Hematopoietic multipotent progenitor cell treated with erythropoietin and hydrocortisone succinate and interleukin-3 and kit ligand, for 6 days (in vitro differentiated cells): ENCODE results near the gene COL9A3.

Experiments
- DNase-seq: peaks from one replicate; pipeline ENCODE4 v3.0.0-alpha.2; 2015

Gene COL9A3

DNA sequence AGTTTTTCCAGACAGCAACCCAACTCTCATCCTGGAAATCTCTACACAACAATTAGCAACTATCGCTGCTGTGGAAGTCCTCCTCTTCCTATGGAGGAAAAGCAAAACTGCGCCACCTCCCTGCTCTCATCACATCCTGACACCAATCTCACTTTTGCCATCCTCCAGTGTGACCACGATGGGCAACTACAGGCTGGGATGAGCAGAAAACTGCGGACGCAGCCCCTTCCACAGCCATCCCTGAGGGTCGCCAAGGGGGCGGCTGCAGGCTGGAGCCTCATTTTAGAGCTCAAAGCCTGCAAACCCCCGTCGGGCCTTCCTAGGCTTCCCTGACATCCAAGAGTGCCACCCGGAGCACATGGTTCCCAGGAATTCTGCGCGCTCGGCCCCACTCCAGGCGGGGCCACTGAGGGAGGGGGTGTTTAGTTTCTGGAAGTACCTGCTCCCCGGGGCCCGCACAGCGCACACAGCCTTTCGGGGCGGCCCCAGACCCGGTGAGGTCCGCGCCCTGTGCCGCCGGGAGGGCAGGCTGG is 43.6 kb downstream of the COL9A3 start:
- peak; percentile 41 for DNase-seq

DNA sequence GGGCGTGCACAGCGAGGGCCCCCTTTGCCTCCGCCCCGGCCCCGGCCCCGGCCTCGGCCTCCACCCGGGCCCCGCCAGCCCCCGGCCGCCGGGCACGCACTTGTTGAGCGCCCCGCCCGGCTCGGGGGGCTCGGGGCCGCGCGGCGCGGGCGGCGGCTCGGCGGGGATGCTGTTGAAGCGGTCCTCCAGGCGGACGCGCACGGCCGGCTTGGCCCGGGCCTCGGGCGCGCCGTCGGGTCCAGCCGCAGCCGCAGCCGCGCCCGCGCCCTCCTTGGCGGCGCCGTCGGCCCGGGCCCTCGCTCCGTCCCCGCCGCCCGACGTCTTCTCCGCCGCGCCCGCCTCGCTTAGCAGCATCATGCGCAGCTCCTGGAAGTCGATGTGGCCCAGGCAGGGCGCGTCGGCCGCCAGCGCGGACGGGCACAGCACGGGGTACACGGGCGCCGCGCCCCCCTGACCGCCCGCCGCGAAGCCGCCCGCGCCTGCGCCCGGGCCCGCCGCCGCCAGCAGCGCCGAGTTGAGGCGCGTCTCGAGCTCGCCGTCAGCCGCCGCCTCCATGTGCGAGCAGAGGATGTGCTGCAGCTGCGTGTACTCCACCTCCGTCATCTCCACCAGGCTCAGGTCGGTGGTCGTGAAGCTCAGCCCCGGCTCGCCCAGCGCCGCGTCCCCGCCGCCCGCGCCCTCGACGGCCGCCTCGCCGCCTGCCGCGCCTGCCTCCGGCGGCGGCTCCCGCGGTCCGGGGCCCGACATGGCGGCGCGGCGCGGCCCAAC is 44.3 kb downstream of the COL9A3 start:
- DNase-seq: peak; percentile 33

DNA sequence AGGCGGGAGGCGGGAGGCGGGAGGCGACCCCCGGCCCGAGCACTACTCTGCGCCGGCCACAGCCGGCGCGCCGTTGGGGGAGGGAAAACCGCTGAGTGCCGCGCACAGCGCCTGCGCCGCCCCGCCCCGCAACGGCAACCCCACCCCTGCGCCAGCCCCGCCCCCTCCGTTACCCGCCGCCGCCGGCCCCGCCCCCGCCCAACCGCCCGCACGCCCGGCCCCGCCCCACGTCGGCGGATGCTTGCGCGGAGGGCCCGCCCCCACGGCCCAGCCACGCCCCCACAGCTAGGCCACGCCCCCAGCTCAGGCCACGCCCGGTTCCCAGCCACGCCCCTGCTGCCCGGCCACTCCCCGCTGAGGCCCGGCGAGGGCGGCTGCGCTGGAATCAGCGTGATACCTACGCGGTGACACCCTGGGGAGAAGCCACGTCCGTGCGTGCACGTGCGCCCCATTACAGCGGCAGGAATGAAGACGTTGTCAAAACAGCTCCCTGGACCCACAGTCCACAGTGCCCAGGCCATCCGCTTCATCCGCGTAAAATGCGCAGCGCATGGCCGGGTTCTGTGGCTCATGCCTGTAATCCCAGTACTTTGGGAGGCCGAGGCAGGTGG is 45.0 kb downstream of the COL9A3 start, which contains the start of gene TCFL5:
TSS of gene TCFL5 (minus strand) at position 97 of the 611 bp plus-strand sequence. CDS start 152 bp downstream, outside the sequence.
- DNase-seq: peak; percentile 91

DNA sequence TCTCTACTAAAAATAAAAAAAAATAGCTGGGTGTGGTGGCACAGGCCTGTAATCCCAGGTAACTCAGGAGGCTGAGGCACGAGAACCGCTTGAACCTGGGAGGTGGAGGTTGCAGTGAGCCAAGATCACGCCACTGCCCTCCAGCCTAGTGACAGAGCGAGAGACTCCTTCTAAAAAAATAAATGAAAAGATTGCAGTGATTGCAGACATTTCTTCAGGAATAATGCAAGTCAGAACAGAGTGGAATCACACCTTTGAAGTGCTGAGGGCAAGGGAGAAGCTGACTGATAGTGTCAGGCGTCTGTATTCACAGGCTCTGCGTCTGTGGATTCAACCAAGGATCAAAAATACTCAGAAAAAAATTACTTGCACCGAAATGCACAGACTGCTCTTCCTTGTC is 47.4 kb downstream of the COL9A3 start:
- no peak for DNase-seq

DNA sequence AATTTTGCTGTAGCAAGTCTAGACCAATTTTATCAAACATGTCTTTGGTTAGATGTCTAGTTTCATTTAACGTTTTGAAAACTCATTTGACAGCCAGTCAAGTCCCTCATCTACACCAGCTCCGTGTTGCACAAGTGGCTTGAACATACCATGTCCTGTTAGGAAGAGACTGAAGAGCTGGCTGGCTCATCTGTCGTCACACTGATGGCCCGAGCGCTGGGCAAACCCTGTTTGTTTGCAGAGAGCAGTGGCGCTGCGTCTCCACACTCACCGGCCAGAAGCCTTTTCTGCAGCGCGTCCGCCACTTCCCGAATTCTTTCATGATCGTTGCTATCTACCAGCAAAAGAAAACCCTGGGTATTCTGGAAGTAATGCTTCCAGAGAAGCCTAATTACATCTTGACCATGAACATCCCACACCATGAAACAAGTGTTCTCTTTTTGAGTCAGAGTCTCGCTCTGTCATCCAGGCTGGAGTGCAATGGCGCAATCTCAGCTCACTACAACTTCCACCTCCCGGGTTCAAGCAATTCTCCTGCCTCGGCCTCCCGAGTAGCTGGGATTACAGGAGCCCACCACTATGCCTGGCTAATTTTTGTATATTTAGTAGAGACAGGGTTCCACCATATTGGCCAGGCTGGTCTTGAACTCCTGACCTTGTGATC is 55.5 kb downstream of the COL9A3 start:
- DNase-seq: no peak

DNA sequence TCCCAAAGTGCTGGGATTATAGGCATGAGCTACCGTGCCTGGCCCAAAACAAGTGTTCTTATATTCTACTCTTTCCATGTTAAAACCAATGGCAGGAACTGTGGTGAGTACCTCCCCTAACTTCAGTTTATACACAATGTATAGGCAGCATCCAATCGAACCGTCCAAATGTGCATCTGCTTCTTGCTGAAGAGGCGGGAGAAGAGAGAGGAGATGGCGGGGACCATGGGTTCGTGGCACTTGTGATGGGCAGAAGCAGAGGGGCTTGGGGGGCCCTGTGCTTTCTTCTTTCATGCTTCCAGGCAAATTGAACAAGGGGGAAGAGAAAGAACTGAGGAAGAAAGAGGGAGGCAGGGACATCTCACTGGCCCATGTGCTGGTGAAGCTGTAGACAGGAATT is 56.0 kb downstream of the COL9A3 start:
- no peak for DNase-seq

DNA sequence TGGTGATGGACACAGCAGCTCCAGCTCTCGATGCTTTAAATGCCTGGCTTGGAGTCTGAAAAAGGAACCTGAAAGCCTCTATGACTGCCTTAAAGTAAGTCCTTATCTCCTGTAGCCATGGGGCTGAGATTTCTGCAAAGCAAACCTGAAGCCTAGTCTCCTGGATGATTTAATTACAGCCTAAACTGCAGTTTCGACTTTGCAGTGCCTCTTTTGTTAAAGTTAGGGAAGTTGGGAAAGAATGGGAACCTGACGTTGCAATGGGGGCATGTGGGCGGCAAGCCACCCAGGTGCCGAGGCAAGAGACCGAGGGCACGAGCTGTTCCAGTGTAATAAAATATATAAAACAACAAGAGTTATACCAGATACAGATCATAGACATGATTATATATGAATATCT is 56.4 kb downstream of the COL9A3 start:
- no peak for DNase-seq

DNA sequence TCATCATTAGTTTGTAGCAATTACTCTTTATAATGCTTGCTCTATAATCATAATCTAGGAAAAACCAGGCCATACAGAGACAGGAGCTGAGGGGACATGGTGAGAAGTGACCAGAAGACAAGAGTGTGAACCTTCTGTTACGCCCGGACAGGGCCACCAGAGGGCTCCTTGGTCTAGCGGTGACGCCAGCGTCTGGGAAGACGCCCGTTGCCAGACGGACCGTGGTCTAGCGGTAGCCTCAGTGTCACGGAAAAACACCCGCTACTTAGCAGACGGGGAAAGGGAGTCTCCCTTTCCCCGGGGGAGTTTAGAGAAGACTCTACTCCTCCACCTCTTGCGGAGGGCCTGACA is 56.8 kb downstream of the COL9A3 start:
- peak; percentile 69 for DNase-seq

DNA sequence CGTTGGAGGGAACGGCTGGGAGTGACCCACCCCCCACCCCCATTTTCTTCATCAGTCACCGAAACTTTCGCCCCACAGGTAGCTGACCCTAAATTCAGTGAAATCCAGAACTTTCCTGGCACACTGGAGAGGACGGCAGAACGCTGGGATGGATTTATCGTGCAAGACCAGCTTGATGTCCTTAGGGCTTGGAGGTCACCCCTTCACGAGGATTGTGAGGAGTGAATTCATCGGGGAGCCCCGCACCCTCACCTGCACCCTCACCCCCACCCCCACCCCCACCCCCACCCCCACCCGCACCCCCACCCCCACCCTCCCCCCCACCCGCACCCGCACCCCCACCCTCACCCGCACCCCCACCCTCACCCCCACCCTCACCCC is 58.1 kb downstream of the COL9A3 start:
- DNase-seq: no peak

DNA sequence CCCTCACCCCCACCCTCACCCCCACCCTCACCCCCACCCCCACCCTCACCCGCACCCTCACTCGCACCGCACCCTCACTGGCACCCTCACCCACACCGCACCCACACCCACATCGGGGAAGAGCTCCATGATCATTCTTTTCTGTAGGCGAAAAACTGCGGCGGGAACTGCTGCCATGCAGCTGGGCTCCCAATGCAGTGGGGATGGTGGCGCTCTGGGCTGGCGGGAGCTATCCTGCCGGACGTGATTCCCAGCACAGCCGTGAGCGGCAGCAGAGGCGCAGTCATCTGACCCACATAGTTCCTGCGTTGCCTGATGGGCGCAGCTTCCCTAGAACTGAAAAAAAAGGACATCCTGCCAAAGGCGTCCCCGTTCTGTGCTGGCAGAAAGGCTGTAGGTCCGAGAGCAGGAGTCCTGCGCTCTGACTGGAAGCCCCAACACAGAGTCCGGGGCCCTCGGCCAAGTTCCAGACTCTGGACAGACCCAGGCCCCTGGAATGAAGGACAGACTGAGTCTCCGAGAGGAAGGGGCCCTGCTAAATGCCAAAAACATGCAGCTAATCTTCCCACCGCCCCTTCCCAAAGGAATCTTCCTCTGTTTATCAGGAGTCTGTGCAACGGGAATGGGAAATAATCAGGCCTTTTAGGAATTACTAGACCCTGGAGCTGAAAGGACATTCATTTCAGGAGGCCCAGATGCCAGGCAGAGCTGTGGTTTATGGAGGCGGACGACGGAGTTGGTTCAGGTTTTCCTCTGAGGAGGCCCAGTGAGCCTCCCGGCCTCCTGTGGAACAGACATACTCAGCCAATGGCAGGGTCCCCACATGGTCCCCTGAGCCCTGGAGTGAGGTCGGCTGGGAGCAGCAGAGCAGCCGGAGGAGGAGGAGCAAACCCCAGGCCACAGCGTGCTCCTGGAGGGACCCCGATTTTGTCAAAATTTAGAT is 58.8 kb downstream of the COL9A3 start:
- peak; percentile 66 for DNase-seq

DNA sequence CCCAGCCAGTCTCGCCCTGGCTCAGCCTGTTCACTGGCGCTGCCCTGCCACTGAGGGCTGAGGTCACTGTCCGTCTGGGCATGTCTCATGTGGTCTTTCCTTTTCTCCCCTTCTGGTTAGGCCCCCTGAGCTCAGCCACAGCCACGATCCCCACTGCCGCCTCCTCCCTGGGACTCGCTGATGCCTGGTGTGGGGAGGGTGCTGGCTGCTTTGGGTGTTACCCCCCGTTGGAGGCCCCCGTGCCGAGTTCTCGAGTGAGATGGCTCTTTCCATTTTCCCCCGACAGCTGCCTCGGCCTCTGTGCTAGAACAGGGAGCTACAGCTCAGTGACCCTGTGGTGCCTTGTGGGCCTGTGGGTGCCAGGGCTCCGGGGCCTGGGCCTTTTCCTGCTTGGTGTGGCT is 59.7 kb downstream of the COL9A3 start:
- no peak for DNase-seq

DNA sequence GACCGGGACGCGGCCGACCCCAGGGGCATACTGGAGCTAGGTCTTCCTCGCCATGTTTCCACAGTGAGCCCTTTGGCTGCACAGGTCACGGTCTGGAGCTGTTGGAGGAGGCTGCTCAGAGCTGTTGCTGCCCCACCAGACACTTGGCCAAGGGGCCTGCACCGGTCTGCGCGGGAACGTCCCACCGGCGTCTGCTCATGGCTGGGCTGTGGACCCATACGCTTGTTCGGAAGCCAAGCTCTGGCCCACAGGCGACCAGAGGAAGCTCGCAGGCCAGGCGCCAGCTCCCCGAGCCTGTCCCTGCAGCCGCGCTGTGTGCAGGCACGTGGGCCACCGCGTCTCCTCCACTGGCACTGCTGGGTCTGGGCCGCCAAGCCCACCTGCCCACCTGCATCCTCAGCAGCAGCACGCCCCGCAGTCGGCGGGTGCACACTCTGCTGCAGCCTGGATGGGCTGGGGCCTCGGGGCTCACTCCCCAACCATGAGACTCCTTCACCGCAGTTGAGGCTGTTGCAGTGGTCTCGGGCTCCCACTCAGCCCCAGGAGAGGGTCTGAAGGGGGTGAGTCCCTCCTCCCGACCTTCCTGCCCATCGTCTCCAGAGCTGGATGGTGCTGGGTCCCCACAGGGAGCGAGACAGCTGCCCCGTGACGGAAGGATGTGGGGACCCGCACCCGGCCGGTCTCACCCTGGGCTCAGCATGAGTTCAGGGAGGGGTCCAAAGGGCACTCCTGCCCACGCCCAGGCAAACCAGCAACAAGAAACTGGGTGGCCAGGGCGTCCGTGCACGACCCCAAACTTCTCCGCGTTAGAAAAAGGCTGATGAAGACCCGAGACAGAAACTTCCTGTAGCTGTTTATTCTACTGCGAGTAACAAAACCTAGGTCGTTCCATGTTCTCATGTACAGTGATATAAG is 60.3 kb downstream of the COL9A3 start:
- DNase-seq: no peak

DNA sequence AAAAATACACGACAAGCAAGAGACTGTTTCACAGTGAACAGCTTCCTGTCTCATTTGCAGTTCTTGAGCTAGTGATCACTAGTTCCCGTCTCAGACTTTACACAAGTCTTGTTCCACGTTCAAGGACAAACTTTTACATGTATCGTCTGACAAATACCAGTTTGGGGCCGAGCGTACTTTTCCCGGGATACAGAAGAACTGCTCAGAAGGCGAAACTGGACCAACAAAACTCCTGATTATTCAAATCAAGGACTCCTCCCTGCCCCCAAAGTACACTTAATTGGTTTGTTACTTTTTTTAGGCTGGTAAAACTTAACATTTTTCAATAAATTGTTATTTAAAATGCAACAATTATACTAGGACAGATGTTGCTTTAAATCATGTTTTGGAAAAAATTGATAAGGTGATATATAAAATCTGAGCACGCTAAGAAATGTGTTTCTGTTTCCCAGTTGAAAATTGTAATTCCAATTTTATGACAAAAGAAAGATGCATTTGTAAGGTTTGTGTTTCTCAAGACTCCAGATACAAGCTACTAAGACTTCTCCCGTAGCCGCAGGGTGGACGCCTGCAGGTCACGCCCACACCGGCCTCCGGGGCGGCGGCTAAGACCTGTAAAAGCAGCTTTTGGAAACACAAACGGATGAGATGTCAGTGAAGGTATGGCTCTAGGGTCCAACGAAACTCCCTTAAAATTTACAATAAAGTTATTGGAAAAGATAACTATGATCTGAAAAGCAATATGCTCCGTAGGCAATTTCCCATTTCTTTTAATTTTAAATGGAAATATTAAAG is 61.6 kb downstream of the COL9A3 start:
- no peak for DNase-seq

DNA sequence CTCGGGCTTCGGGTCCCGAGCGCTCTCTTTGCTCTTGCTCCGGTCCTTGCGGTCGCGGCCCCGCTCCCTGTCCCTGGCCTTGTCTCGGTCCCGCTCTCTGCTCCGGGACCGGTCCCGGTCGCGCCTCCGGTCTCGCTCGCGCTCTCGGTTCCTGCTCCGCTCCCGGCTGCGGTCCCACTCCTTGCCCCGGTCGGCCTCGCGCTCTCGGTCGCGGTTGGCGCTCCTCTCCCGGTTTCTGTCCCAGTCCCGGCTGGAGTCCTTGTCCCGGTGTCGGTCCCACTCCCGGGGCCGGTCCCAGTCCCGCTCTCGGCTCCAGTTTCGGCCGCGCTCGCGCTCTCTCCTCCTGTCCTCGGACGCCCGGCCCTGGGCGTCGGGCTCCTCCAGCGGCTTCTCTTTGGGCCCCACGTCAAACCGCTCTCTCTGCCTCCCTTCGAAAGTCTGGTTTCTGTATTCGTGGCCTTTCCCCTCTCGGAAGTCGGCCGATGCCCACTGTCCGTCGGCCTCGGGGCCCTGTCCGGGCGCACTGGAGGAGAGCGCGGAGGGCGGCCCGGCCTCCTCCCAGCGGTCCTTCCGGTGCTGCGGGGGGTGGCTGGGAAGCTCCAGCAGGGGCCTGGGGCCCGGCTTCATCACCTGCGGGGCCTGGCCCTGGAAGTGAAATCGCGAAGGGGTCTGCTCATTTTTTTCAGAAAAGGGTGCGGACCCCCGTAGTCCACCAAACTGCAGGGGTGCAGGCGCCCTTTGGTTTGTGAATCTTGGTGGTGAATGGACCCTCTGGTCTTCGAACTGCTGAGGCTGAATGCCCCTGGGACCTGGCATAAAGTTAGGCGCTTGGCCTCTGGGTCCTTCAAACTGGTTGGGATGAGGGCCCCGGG is 62.7 kb downstream of the COL9A3 start:
- no peak for DNase-seq

DNA sequence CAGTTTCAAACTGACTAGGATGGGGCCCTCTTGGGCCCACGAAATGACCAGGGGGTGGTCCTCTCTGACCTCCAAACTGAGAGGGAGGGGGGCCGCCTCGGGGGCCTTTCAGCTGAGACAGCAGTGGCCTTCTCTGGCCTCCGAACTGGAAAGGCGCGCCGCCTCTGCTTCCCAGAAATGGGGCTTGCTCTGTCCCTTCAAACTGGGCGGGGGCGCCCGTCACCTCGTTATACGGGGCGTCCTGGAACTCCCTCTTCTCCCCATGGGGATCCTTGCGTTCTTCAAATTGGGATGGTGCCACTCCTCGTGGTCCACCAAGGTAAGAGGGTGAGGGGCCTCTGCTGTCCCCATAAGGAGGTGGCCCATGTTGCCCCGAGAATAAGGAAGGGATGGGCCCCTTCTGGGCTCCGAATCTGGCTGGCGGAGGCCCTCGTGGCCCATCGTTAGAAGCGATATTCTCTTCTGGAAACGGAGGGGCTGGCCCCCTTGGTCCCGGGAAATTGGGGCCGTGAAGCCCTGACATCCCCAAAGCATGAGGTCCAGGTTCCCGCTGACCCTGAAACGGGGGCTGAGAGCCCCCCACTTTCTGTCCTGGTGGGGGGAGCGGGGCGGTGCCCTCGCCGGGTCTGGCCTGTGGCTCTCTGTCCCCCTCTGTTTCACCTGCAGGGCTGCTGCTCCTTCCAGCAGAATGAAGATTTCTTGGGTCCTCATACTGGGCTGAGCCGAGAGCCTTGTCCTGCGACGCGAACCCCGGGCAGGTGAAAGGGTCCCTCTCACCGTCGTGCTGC is 63.5 kb downstream of the COL9A3 start:
- DNase-seq: no peak

DNA sequence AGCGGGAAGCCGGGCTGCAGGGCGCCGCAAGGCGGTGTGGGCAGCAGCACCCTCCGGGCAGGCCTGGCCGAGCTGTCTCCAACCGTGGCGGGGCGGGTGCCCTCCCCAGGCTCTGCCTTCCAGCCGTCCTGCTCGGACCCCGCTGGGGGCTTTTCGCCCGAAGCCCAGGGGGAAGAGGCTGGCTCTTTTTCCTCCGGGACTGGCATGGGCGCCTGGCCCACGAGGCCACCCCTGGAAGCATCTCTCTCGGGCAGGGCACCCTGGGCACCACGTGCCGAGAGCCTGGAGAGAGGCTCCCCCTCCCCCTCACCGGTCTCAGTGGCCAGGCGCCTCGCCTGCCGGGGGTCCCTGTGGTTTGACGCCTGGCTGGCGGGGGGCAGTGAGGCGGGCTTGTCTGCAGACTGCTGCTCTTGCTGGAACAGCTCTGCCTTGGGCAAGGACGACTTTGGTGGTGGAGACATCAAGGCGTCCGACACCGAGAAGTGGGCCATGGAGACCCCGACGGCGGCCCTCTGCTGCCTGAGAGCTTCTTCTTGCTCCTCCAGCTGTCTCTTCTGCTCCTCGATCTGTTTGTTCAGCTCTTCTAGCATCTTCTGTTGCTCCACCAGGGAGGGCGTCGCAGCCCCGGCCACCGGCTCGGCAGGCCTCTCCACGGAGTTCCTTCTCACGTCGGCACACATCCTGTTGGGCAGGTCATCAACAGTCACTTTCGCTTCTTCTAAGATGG is 64.2 kb downstream of the COL9A3 start:
- no peak for DNase-seq

DNA sequence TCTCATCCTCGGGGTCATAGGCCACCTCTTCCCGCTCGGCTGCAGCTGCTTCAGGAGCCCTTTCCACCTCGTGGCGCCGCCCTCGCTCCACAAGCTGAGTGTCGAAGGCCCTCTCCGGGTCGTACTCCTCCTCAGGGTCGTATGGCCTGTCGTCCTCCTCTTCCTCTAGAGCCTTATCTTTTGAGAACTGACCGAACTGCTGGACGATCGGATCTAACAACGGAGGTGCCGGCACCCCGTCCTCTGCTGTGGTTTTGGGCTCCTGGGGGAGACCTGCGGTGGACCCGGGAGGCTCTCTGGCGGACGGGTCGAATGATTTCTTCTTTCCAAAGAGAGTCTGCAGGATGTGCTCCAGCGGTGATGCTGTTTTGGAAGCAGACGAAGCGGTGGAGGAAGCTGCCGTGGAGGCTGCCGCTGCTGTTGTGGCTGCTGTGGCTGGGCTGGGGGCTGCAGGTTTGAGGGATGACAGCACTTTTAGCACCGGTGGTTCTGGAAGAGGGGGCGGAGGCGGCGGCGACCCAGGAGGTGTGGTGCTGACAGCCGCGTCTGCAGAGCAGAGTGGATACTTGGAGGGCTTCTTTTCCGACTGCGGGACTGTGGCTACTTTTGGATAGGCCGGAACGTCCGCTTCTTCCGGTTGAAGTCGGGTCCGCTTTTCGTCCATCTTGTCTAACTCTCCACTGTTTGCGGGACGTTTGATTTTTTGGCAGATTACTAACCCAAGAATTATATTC is 65.0 kb downstream of the COL9A3 start:
- DNase-seq: no peak

DNA sequence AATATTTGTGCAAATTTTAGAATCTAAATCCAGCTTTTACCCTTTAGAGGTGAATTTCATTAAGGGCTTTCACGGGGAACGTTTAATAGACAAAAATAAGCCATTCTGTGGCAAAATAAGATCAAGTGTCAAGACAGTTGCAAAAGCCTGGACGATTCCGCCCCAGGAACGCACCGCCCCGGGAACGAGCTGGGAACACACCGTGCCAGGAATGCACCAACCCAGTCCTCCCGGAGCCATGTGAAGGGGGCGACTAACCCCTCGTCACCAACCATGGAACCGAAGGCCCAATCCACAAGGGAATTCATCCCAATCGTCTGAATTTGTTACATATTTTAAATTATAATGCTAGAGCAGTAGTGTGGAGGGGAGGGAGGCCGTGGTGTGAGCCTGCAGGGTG is 65.6 kb downstream of the COL9A3 start:
- DNase-seq: no peak
